Activated naive CD8-positive, alpha-beta T cell (primary cell): ENCODE data around the gene KCNMA1.

ENCODE experiments used
- H3K27ac Mint-ChIP-seq: one replicate; pipeline ENCODE4 v1.8.0; 2021; ENCODE audit warnings: mixed read lengths
- H3K27me3 Mint-ChIP-seq: one replicate; pipeline ENCODE4 v1.8.0; 2021; ENCODE audit warnings: mixed read lengths
- H3K36me3 Mint-ChIP-seq: one replicate; pipeline ENCODE4 v1.8.0; 2021; ENCODE audit warnings: mixed read lengths
- H3K4me1 Mint-ChIP-seq: one replicate; pipeline ENCODE4 v1.8.0; 2021; ENCODE audit warnings: low read depth, mixed read lengths
- H3K4me3 Mint-ChIP-seq: one replicate; pipeline ENCODE4 v1.8.0; 2021; ENCODE audit warnings: mild to moderate bottlenecking, mixed read lengths
- H3K9me3 Mint-ChIP-seq: one replicate; pipeline ENCODE4 v1.8.0; 2021; ENCODE audit warnings: low read depth, mixed read lengths

KCNMA1 gene

GRCh38 chr10:77406764-77407430 is 230.7 kb downstream of the KCNMA1 start:
- Mint-ChIP-seq H3K36me3 (no peaks in the 10 kb centered on the region), H3K4me3 (no peak overlapping the region)

GRCh38 chr10:77405771-77406241 is 231.8 kb downstream of the KCNMA1 start:
- Mint-ChIP-seq H3K27ac (no peak overlapping the region), H3K9me3 (no peaks in the 10 kb centered on the region), H3K4me3 (no peak overlapping the region), H3K27me3 (no peaks in the 10 kb centered on the region), H3K36me3 (no peaks in the 10 kb centered on the region), H3K4me1 (peaks cover 2% of the 10 kb centered on the region)

More at GRCh38 chr10:77406764-77407430, 230.7 kb downstream of the KCNMA1 start:
- Mint-ChIP-seq H3K9me3 (no peaks in the 10 kb centered on the region), H3K27ac (no peak overlapping the region), H3K27me3 (no peaks in the 10 kb centered on the region), H3K4me1 (peaks cover 2% of the 10 kb centered on the region)

GRCh38 chr10:77404810-77405209 is 232.8 kb downstream of the KCNMA1 start:
- H3K9me3 Mint-ChIP-seq, result no peaks in the 10 kb centered on the region
- no peak overlapping the region for H3K27ac Mint-ChIP-seq
- no peaks in the 10 kb centered on the region for H3K36me3 Mint-ChIP-seq
- H3K4me1 Mint-ChIP-seq, result peaks cover 2% of the 10 kb centered on the region
- no peak overlapping the region for H3K4me3 Mint-ChIP-seq
- H3K27me3 Mint-ChIP-seq, result no peaks in the 10 kb centered on the region

GRCh38 chr10:77403761-77404160 is 233.8 kb downstream of the KCNMA1 start:
- peaks cover 2% of the 10 kb centered on the region for H3K4me1 Mint-ChIP-seq
- H3K27ac Mint-ChIP-seq, result no peak overlapping the region
- no peaks in the 10 kb centered on the region for H3K36me3 Mint-ChIP-seq
- no peaks in the 10 kb centered on the region for H3K27me3 Mint-ChIP-seq
- no peaks in the 10 kb centered on the region for H3K9me3 Mint-ChIP-seq
- no peak overlapping the region for H3K4me3 Mint-ChIP-seq

- Mint-ChIP-seq H3K4me1 (peaks cover 2% of the 10 kb centered on the region), H3K27me3 (no peaks in the 10 kb centered on the region), H3K27ac (no peak overlapping the region), H3K4me3 (no peak overlapping the region), H3K36me3 (no peaks in the 10 kb centered on the region), H3K9me3 (no peaks in the 10 kb centered on the region)
Measured at GRCh38 chr10:77401683-77402082, 235.9 kb downstream of the KCNMA1 start.

GRCh38 chr10:77400033-77400432 is 237.6 kb downstream of the KCNMA1 start:
- Mint-ChIP-seq H3K9me3 (no peaks in the 10 kb centered on the region), H3K4me1 (no peaks in the 10 kb centered on the region), H3K27ac (no peak overlapping the region), H3K27me3 (no peaks in the 10 kb centered on the region), H3K36me3 (no peaks in the 10 kb centered on the region), H3K4me3 (no peak overlapping the region)

GRCh38 chr10:77398986-77399755 is 238.4 kb downstream of the KCNMA1 start:
- H3K4me1 Mint-ChIP-seq, result no peaks in the 10 kb centered on the region
- no peak overlapping the region for H3K4me3 Mint-ChIP-seq
- H3K27ac Mint-ChIP-seq, result no peak overlapping the region
- no peaks in the 10 kb centered on the region for H3K27me3 Mint-ChIP-seq
- no peaks in the 10 kb centered on the region for H3K9me3 Mint-ChIP-seq
- no peaks in the 10 kb centered on the region for H3K36me3 Mint-ChIP-seq

GRCh38 chr10:77398558-77398957 is 239.1 kb downstream of the KCNMA1 start:
- Mint-ChIP-seq H3K27me3 (no peaks in the 10 kb centered on the region), H3K9me3 (no peaks in the 10 kb centered on the region), H3K4me1 (no peaks in the 10 kb centered on the region), H3K36me3 (no peaks in the 10 kb centered on the region), H3K4me3 (no peak overlapping the region), H3K27ac (no peak overlapping the region)

GRCh38 chr10:77397103-77397502 is 240.5 kb downstream of the KCNMA1 start:
- H3K36me3 Mint-ChIP-seq, result no peaks in the 10 kb centered on the region
- H3K4me3 Mint-ChIP-seq, result no peak overlapping the region
- H3K4me1 Mint-ChIP-seq, result no peaks in the 10 kb centered on the region
- H3K27ac Mint-ChIP-seq, result no peak overlapping the region
- H3K9me3 Mint-ChIP-seq, result no peaks in the 10 kb centered on the region
- H3K27me3 Mint-ChIP-seq, result no peaks in the 10 kb centered on the region

- Mint-ChIP-seq H3K4me1 (no peaks in the 10 kb centered on the region), H3K27me3 (no peaks in the 10 kb centered on the region), H3K27ac (no peak overlapping the region), H3K36me3 (no peaks in the 10 kb centered on the region), H3K9me3 (no peaks in the 10 kb centered on the region), H3K4me3 (no peak overlapping the region)
Measured at GRCh38 chr10:77396290-77396689, 241.3 kb downstream of the KCNMA1 start.

- Mint-ChIP-seq H3K9me3 (no peaks in the 10 kb centered on the region), H3K4me1 (no peaks in the 10 kb centered on the region), H3K4me3 (no peak overlapping the region), H3K27me3 (no peaks in the 10 kb centered on the region), H3K36me3 (no peaks in the 10 kb centered on the region), H3K27ac (no peak overlapping the region)
Measured at GRCh38 chr10:77393821-77394501, 243.6 kb downstream of the KCNMA1 start.

- no peak overlapping the region for H3K27ac Mint-ChIP-seq
- H3K36me3 Mint-ChIP-seq, result no peaks in the 10 kb centered on the region
- H3K4me3 Mint-ChIP-seq, result no peak overlapping the region
- H3K27me3 Mint-ChIP-seq, result no peaks in the 10 kb centered on the region
- H3K9me3 Mint-ChIP-seq, result no peaks in the 10 kb centered on the region
- no peaks in the 10 kb centered on the region for H3K4me1 Mint-ChIP-seq
Measured at GRCh38 chr10:77393411-77393810, 244.2 kb downstream of the KCNMA1 start.

GRCh38 chr10:77392851-77393250 is 244.8 kb downstream of the KCNMA1 start:
- Mint-ChIP-seq H3K4me1 (peaks cover 4% of the 10 kb centered on the region), H3K9me3 (no peaks in the 10 kb centered on the region), H3K27ac (no peak overlapping the region), H3K27me3 (no peaks in the 10 kb centered on the region), H3K4me3 (no peak overlapping the region), H3K36me3 (no peaks in the 10 kb centered on the region)

GRCh38 chr10:77392236-77392721 is 245.3 kb downstream of the KCNMA1 start:
- H3K4me1 Mint-ChIP-seq, result peaks cover 5% of the 10 kb centered on the region
- H3K4me3 Mint-ChIP-seq, result no peak overlapping the region
- H3K27me3 Mint-ChIP-seq, result no peaks in the 10 kb centered on the region
- no peaks in the 10 kb centered on the region for H3K36me3 Mint-ChIP-seq
- H3K27ac Mint-ChIP-seq, result no peak overlapping the region
- no peaks in the 10 kb centered on the region for H3K9me3 Mint-ChIP-seq

GRCh38 chr10:77391605-77392235 is 245.9 kb downstream of the KCNMA1 start:
- H3K9me3 Mint-ChIP-seq, result no peaks in the 10 kb centered on the region
- no peaks in the 10 kb centered on the region for H3K27me3 Mint-ChIP-seq
- H3K27ac Mint-ChIP-seq, result no peak overlapping the region
- H3K4me1 Mint-ChIP-seq, result peaks cover 10% of the 10 kb centered on the region
- no peaks in the 10 kb centered on the region for H3K36me3 Mint-ChIP-seq
- H3K4me3 Mint-ChIP-seq, result no peak overlapping the region
